Dermis microvascular lymphatic vessel endothelial cell (primary cell): ENCODE data around the gene NT5C2. TPM values are rescaled to one million over a fixed set of nuclear protein-coding genes. Genes with fewer than 3 reads are reported as not detected.
"Not testable (repeated sequence)": the region's sequence is repeated elsewhere in the genome, so short reads cannot be mapped to it uniquely, and the experiment has no call there.

ENCODE experiments used
- DNase-seq, 2 donors: peaks; one replicate each; pipeline versions ENCODE4 v3.0.0 to v3.0.0-alpha.2; 2010; ENCODE audit warnings: low read depth in 2 of 2
- total RNA-seq: library from RNA; depleted of rRNA; stranded (reverse); fragments of >200 nt; gene quantifications from 2 replicates; pipeline ENCODE4 v1.2.1, GENCODE V29; 2014

The NT5C2 gene
- total RNA-seq, 1 donor from 2014 or later = 38.6 TPM

DNA sequence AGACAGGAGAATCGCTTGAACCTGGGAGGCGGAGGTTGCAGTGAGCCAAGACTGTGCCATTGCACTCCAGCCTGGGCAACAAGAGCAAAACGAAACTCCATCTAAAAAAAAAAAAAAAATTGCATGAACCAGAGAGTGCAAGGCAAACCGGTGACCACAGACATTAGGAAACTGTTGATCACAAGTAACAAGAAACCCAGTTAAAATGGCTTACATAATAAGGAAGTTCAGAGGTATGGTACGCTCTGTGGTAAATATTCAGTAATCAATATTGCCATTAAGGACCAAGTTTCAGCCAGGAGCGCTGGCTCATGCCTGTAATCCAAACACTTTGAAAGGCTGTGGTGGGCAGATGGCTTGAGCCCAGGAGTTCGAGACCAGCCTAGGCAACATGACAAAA lies 9.2 kb upstream of the NT5C2 start:
- DNase-seq = no peak

DNA sequence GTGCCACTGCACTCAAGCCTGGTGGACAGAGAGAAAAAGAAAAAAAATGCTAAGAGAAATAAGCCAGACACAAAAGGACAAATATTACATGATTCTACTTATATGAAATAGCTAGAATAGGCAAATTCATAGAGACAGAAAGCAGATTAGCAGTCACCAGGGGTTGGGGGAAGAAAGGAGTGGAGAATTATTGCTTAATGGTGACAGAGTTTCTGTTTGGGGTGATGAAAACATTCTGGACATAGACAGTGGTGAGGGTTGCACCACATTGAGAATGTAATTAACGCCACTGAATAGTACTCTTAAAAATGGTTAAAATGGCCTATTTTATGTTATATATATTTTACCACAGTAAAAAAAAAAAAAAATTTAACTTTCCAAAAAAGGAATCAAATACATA lies 6.4 kb upstream of the NT5C2 start:
- no peak for DNase-seq

DNA sequence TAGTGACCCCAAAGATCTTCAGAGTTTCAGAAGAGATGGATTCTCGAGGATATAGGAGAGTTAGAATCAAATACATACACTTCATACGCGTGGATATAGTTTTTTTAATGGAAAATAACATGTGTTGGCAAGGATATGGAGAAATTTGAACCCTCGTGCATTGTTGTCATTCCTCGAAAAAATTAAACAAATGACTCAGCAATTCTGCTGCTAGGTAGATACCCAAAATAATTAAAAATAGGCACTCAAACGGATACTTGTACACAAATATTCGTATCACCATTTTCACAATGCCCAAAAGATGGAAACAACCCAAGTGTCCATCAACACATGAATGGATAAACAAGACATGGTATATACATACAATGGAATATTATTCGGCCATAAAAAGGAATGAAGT lies 5.6 kb upstream of the NT5C2 start:
- no peak for DNase-seq

DNA sequence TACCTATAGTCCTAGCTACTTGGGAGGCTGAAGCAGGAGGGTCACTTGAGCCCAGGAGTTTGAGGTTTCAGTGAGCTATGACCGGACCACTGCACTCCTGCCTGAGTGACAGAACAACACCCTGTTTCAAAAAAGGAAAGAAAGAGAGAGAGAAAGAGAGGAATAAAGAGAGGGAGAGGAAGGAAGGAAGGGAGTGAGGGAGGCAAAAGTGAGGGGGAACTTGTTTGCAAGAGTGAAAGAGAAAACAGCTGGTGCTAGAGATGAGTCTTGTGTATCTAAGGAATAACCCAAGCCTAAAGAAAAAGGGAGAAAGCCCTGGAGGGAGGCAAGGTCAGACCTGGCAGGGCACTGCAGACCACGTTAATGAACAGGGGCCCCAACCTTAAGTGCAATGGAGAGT lies 4.8 kb upstream of the NT5C2 start:
- no peak for DNase-seq

DNA sequence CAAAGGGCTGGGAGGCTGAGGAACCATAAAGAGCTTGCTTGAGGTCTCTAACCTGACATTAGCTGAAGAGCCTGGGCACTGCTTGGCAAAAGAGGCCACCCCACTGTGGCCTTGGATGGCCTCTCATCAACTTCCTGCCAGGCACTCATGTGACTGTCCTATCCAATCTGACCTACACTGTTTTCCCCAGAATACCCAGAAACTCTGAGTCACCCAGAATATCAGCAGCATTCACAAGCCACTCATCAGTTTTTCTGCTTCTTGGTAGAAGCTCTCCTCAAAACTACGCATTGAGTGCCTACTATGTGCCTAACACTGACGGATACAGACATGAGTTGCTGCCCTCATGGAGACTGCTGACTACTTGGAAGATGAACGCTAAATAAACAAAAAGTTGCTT lies 4.1 kb upstream of the NT5C2 start:
- DNase-seq = peak; percentile 77 to 87

DNA sequence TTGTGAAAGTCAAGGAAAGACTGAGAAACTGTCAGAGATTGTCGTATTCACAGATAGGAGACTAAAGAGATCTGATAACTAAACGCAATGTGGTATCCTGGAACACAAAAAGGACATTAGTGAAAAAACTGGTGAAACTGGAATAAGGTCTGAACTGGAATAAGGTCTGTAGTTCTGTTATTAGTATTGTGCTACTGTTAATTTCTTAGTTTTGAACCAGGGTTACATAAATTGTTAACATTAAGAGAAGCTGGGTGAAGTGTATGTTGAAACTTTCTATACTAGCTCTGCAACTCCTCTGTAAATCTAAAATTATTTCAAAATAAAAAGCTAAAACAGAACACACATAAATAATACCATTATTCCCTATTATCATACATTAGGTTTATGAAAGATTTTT lies 3.4 kb upstream of the NT5C2 start:
- DNase-seq = no peak

DNA sequence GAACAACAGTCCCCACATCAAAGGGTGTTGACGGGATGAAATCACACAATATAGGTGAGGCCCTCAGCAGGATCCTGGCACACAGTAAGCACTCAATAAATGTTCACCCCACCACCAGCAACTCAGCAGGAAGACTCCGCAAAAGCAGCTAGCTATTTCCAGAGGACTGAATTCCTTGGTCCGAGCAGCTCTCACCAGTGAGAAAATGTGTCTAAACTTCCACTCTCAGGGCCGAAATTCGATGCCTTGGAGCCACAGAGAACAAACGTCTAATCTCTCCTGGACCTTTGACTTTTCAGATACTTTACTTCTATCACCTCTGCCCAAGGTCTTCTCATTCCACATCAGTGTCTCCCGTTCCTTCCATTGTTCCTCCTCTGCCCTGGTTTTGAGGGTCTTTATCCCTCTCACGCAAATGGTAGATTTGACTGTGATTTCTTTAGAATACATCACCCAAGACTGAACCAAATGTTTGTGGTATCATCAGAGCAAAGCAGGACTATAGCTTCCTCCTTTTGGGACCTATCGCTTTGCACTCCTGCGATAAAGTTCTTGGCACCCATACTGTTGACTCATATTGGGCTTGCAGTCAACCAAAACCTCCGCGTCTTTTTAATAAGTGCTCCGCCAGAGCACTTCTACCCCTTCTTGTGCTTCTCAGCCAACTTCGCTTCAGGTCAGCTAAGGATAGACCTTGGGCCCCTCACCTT lies 903 bp upstream of the NT5C2 start:
- DNase-seq = no peak

DNA sequence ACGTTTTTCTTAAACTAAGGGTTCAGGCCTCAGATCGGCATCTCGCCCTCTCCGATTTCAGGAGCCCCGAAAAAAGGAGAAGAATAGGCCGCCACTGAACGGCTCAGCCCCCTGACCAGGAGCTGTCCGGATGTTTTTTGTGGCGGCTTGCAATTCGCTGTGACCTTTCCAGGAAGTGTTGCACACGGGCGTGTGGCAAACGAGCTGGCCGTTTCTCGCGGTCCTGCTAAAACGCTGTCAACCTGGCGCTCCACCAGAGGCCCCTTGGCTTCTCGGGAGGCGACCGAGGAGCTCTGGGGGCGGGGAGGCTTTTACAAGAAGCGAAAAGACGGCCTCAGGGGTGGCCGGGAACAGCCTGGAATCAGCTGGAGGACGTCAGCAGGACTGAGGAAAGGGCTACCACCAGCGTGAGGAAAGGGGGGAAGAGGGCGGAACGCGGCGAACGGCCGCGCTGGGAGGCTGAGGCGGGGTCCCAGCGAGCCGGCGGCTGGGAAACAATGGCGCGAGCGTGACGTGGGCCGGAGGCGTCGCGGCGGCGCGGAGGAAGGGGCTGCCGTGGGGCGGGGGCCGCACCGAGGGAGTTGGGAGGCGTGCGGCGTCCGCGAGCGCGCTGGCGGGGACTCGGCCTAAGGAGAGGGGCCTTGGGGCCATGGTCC lies 493 bp downstream of the NT5C2 start:
- peak; percentile 80 to 94 for DNase-seq

DNA sequence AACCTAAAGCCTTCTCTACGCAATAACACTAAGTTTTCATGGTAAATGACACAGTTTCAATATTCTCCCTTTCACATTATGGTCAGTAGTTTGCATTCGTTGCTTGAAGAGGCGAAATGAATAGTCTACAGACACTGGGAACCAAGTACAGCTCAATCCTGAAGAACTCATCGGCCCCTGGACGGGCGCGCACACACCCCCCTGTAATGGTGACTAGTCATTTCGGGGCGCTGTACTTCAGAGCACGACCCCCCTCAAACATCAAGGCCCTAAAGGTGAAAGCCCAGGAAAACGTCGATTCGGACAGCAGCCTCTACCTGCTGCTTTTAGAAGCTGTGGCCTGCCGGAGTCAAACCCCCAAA lies 1.0 kb downstream of the NT5C2 start:
- DNase-seq = no peak

DNA sequence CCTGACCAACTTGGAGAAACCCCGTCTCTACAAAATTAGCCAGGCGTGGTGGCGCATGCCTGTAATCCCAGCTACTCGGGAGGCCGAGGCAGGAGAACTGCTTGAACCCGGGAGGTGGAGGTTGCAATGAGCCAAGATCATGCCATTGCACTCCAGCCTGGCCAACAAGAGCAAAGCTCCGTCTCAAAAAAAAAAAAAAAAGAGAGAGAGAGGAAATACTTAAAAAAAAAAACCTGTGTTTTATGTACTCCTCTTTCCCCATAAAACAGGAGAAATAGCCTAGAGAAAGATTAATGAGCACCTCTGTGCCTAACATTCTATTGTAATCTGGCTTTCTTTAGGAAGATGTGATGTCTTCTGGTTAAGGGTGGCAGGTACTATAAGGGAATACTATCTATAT lies 1.9 kb downstream of the NT5C2 start:
- not testable (repeated sequence) for DNase-seq

DNA sequence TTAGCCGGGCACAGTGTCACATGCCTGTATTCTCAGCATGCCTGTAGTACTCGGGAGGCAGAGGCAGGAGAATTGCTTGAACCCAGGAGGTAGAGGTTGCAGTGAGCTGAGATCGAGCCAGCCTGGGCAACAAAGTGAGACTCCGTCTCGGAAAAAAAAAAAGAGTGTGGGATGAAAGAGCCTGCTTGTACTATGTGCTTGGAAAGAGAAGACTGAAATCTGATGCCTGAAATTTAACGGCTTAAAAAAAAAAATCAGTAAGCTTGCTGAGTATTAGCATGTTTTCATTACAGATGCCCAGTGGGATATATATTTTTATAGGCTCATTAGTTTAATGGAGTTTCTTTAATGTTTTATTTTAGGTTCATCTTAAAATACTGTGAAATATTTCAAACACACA lies 4.2 kb downstream of the NT5C2 start:
- no peak for DNase-seq

DNA sequence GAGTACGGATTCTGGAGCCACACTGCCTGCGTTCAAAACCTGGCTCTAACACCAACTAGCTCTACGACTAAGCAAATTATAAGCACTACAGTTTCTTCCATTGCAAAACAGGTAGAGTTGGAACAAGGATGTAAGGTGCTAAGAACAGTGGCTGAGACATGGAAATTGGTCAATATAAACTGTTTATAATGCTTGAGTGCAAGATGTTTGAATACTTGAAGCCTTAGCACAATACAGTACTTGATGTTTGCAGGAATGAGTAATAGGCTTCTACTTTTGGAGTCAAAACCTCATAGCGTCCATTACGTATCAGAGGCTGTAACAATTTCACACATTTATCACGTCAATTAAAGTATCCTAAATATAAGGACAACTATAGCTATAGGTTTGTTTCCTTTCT lies 6.9 kb downstream of the NT5C2 start:
- no peak for DNase-seq

DNA sequence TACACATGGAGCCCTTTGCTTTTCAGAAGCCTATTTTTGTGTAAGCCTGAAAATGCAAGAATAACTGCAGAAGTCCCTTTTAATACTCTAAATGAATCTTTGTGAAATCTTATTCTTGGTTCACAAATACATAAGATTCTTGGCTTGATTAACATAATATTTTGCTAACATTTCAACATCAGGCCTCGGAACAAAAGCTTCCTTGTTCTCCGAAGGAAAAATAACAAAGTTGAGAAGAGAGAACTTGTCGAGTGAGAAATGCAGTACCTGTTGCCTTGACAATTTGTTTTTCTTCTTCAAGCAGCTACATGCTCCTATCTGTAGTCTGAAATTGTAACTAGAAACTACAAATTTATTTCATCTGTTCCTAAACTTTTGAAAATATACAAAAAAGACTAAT lies 8.5 kb downstream of the NT5C2 start:
- DNase-seq = peak in 1 of 2 donors; percentile 24

DNA sequence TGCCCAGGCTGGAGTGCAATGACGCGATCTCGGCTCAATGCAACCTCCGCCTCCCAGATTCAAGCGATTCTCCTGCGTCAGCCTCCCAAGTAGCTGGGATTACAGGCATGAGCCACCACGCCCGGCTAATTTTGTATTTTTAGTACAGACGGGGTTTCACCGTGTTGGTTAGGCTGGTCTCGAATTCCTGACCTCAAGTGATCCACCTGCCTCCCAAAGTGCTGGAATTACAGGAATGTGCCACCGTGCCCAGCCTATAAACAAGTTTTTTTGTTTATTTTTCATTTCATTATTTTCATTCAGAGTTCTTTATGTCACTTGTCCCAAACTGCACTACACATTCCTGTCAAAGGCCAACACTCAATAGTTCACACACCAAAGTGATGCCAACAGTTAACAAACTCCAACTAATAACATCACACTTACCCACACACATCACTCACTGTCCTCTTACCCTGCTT lies 9.1 kb downstream of the NT5C2 start:
- not testable (repeated sequence) for DNase-seq

DNA sequence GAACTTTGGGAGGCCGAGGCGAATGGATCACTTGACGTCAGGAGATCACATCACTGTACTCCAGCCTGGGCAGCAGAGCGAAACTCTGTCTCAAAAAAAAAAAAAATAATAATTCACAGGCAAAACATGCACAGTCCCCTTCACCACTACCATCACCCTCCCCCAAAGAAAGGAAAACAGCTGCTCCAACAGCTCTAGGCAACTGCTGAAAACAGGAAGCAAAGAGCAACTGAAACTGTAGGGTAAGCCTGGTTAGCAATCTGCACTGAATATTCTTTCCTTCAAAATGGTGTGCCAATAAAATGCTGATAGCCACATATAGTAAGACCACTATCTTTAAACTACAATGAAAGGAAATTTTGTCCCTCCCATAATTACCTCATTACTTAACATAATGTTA lies 11.8 kb downstream of the NT5C2 start:
- DNase-seq = peak; percentile 89 to 92

DNA sequence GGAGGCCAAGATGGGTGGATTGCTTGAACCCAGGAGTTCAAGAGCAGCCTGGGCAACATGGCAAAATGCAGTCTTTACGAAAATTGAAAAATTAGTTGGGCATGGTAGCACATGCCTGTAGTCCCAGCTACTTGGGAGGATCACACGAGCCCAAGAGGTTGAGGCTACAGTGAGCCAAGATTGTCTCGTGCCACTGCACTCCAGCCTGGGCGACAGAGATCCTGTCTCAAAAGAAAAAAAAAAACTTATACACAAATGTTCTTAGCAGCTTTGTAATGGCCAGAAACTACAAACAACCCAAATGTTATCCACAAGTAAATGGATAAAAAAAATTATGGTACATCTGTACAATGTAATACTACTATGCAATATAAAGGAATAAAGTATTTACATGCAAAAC lies 12.6 kb downstream of the NT5C2 start:
- no peak for DNase-seq

DNA sequence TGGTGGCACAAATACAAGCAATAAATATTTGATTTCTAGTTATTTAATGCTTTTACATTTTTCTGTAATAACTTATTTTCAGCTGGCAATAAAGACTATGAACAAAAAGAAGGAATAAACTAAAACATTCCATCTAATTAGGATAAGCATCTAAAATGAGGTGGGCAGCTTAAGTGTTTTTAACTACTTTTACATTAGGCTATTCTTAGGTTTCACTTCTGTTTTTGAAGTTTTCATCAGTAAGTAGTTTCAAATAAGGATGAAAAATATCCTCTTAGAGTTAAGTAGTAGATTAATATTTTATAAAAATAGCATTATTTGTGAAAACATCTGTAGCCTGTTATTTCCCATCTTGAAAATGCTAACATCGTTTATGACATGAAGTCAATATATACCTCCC lies 15.9 kb downstream of the NT5C2 start:
- DNase-seq = no peak

DNA sequence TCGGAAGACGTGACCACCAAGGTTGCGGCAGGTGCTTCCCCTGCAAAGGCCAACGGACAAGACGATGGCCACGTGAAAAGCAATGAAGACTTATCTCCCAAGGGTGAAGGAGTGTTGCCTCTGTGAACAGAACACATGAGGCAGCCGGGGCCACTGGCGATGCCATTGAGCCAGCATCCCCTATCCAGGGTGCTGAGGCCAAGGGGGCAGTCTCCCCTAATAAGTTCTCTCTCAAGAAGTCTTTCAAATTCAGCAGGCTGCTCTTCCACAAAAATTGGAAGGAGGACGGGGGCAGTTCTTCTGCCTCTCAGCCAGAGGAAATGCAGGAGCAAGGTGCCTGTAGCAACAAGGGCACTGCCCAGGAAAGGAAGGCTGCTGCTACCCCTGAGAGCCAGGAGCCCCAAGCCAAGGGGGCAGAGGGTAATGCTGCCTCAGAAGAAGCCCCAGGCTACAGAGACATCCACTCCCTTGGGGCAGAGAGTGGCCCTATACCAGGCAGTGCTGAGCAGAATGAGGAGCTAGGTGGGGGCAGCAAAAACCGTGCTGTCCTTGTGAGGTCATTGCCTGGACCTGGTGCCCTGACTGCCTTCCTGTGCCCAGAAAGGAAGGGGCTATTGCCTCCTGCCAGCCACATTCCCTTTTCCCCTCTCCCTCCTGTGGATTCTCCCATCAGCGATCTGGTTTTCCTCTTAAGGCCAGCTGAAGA lies 17.3 kb downstream of the NT5C2 start:
- no peak for DNase-seq

DNA sequence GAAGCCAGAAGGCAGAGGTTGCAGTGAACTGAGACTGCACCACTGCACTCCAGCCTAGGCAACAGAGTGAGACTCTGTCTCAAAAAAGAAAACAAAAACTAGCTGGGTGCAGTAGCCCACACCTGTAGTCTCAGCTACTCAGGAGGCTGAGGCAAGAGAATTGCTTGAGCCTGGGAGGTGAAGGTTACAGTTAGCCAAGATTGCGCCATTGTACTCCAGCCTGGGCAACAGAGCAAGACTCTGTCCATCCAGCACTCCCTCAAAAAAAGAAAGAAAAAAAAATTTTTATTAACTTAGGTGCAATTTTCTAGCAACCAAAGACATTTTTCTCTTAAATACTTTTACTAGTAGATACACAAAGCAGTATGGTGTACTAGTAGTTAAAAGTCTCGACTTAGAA lies 18.7 kb downstream of the NT5C2 start:
- not testable (repeated sequence) for DNase-seq

DNA sequence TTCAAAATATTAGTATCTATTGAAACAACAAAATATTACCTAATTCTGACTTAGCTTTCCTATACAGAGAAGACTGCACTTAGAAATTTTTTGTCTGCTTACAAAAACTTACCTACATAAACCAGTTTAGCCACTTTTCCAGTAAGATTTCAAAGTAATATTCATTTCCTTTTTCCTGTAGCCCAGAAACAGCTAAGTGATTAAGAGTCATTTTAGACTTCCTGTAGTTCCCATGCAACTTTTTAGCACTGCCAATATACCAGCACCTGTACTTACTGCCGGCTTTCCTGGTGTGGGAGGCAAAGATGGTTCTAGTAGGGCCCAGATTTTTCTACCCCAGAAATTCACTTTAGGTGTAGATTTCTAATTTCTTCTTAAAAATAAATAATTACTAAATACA lies 21.8 kb downstream of the NT5C2 start:
- peak in 1 of 2 donors; percentile 65 for DNase-seq

DNA sequence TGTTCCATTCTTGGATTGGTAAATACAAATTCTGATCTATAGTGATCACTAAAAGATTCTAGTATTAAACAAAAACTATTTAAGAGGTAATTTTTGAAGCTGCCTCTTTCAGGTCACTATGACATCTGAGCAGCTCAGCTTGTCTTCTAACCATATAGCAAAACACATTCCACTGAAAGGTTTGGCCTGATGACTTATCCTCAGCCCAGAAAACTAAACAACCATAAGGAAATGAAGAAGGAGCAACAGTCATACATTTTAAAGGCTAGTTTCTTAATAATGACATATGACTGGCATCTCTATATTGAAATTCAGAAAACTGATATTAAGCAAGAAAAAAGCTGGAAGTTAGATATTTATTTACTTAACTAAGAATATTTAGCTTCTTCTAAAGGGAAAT lies 24.6 kb downstream of the NT5C2 start:
- peak in 1 of 2 donors; percentile 26 for DNase-seq

DNA sequence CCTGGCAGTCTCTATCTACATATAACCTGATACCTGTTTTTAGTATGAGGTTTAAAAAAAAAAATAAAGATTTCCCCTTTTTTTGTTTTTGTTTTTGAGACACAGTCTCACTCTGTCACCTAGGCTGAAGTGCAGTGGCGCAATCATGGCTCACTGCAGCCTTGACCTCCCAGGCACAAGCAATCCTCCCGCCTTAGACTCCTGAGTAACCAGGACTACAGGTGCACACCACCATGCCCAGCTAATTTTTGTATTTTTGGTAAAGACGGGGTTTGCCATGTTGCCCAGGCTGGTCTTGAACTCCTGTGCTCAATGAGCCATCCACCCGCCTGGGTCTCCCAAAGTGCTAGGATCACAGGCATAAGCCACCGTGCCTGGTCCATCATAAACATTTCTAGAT lies 25.5 kb downstream of the NT5C2 start:
- not testable (repeated sequence) for DNase-seq

DNA sequence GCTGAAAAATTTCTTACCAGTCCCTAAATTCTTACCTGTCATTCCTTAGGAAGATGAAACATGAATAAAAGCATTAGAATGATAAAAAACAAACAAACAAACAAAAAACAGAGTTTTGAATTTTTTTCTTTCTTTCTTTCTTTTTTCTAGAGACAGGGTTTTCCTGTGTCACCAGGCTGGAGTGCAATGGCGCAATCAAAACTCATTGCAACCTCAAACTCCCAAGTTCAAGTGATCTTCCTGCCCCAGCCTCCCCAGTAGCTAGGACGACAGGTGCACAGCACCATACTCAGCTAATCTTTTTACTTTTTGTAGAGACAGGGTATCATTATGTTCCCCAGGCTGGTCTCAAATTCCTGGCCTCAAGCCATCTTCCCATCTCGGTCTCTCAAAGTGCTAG lies 26.5 kb downstream of the NT5C2 start:
- no peak for DNase-seq
